WTC11 (cell line): ENCODE results near the gene PNPLA6. TPM values are rescaled to one million over a fixed set of nuclear protein-coding genes. Genes with fewer than 3 reads are reported as not detected.

Experiments
- ATAC-seq: fragments of 200-7000 bp; cut with Tn5 transposase; 2 replicates; pipeline ENCODE4 v1.10.0; 2021; ENCODE audit warnings: mild to moderate bottlenecking, moderate library complexity
- CTCF ChIA-PET: fragments of 300-600 bp; sonication (Branson Sonifier 250); formaldehyde crosslinking; loops from one replicate; lab custom pipeline; 2021; ENCODE audit warnings: antibody characterized with exemption; lab: Charles Lee
- POLR2A ChIA-PET: fragments of 350-600 bp; sonication (Branson Sonifier 250); formaldehyde crosslinking; loops from one replicate; lab custom pipeline; 2021; ENCODE audit warnings: antibody characterized with exemption; lab: Charles Lee
- DNase-seq: peaks from one replicate; pipeline ENCODE4 v3.0.0; 2021; ENCODE audit warnings: low spot score
- H3K27ac Mint-ChIP-seq: 2 replicates; pipeline ENCODE4 v1.8.0; 2021; ENCODE audit warnings: mixed read lengths
- H3K27me3 Mint-ChIP-seq: 2 replicates; pipeline ENCODE4 v1.8.0; 2021; ENCODE audit warnings: low read depth, mild to moderate bottlenecking, moderate library complexity, mixed read lengths
- H3K36me3 Mint-ChIP-seq: 2 replicates; pipeline ENCODE4 v1.8.0; 2021; ENCODE audit warnings: mixed read lengths
- H3K4me1 Mint-ChIP-seq: 2 replicates; pipeline ENCODE4 v1.8.0; 2022; ENCODE audit warnings: mixed read lengths
- H3K4me3 Mint-ChIP-seq: 2 replicates; pipeline ENCODE4 v1.8.0; 2021; ENCODE audit warnings: mild to moderate bottlenecking, moderate library complexity, mixed read lengths
- H3K9me3 Mint-ChIP-seq: 2 replicates; pipeline ENCODE4 v1.8.0; 2021; ENCODE audit warnings: mixed read lengths
- CREM ChIP-seq: sonication (generic); formaldehyde crosslinking; IDR thresholded peaks from 2 replicates; pipeline ENCODE4 v1.8.1; 2022; ENCODE audit warnings: mild to moderate bottlenecking, missing genetic modification reagents, moderate library complexity
- E2F4 ChIP-seq: sonication (generic); formaldehyde crosslinking; IDR thresholded peaks from 2 replicates; pipeline ENCODE4 v1.8.1; 2022; ENCODE audit warnings: low read depth, mild to moderate bottlenecking, moderate library complexity, missing genetic modification reagents, borderline replicate concordance
- E2F5 ChIP-seq: sonication (generic); formaldehyde crosslinking; IDR thresholded peaks from 2 replicates; pipeline ENCODE4 v1.8.1; 2022; ENCODE audit warnings: mild to moderate bottlenecking, moderate library complexity, missing genetic modification reagents
- EMX1 ChIP-seq: fragments of 250-450 bp; sonication (Bioruptor Pico); IDR thresholded peaks from 2 replicates; pipeline ENCODE4 v1.8.0; 2021; ENCODE audit warnings: mild to moderate bottlenecking
- FOXK1 ChIP-seq: sonication (generic); formaldehyde crosslinking; IDR thresholded peaks from 2 replicates; pipeline ENCODE4 v1.8.0; 2022; ENCODE audit warnings: mild to moderate bottlenecking, moderate library complexity, missing genetic modification reagents
- KAT7 ChIP-seq: sonication (generic); formaldehyde crosslinking; IDR thresholded peaks from 2 replicates; pipeline ENCODE4 v1.8.1; 2023; ENCODE audit warnings: missing genetic modification reagents, mild to moderate bottlenecking, borderline replicate concordance
- NFE2L1 ChIP-seq: sonication (generic); formaldehyde crosslinking; IDR thresholded peaks from 2 replicates; pipeline ENCODE4 v1.8.1; 2023; ENCODE audit warnings: missing genetic modification reagents
- OVOL2 ChIP-seq: fragments of 250-450 bp; sonication (Bioruptor Pico); IDR thresholded peaks from 2 replicates; pipeline ENCODE4 v1.9.0; 2021; ENCODE audit warnings: mild to moderate bottlenecking, borderline replicate concordance
- SP1 ChIP-seq: sonication (generic); formaldehyde crosslinking; conservative IDR thresholded peaks from 2 replicates; pipeline ENCODE4 v1.8.1; 2022; ENCODE audit warnings: missing genetic modification reagents
- STAT6 ChIP-seq: sonication (generic); formaldehyde crosslinking; conservative IDR thresholded peaks from 2 replicates; pipeline ENCODE4 v1.8.1; 2023; ENCODE audit warnings: mild to moderate bottlenecking, low read depth, missing genetic modification reagents, moderate library complexity
- TCF7 ChIP-seq: sonication (generic); formaldehyde crosslinking; IDR thresholded peaks from 2 replicates; pipeline ENCODE4 v1.8.0; 2022; ENCODE audit warnings: mild to moderate bottlenecking, low read depth, missing genetic modification reagents, moderate library complexity
- TEAD1 ChIP-seq: sonication (generic); formaldehyde crosslinking; IDR thresholded peaks from 2 replicates; pipeline ENCODE4 v1.8.0; 2022; ENCODE audit warnings: mild to moderate bottlenecking, missing genetic modification reagents
- ZBTB21 ChIP-seq: sonication (generic); formaldehyde crosslinking; IDR thresholded peaks from 2 replicates; pipeline ENCODE4 v1.8.1; 2023; ENCODE audit warnings: mild to moderate bottlenecking, missing genetic modification reagents, borderline replicate concordance
- ZNF232 ChIP-seq: sonication (generic); formaldehyde crosslinking; IDR thresholded peaks from 2 replicates; pipeline ENCODE4 v1.8.0; 2022; ENCODE audit warnings: mild to moderate bottlenecking, missing genetic modification reagents
- ZNF263 ChIP-seq: sonication (generic); formaldehyde crosslinking; IDR thresholded peaks from 2 replicates; pipeline ENCODE4 v1.8.1; 2022; ENCODE audit warnings: low read depth, mild to moderate bottlenecking, moderate library complexity, missing genetic modification reagents
- ZNF317 ChIP-seq: sonication (generic); formaldehyde crosslinking; IDR thresholded peaks from 2 replicates; pipeline ENCODE4 v1.8.1; 2023; ENCODE audit warnings: low read depth, mild to moderate bottlenecking, moderate library complexity, missing genetic modification reagents, borderline replicate concordance
- ZNF396 ChIP-seq: fragments of 250-450 bp; sonication (Bioruptor Pico); IDR thresholded peaks from 2 replicates; pipeline ENCODE4 v1.8.0; 2021; ENCODE audit warnings: mild to moderate bottlenecking, moderate library complexity, borderline replicate concordance
- ZNF416 ChIP-seq: fragments of 250-450 bp; sonication (Bioruptor Pico); IDR thresholded peaks from 2 replicates; pipeline ENCODE4 v1.9.0; 2021; ENCODE audit warnings: mild to moderate bottlenecking, inconsistent platforms
- total RNA-seq: library from RNA; stranded (reverse); gene quantifications from 3 replicates; pipeline ENCODE4 v1.2.3, GENCODE V29; 2021
- TF ChIP-seq, protein P1 (sequence below): sonication (generic); formaldehyde crosslinking; conservative IDR thresholded peaks from 2 replicates; pipeline ENCODE4 v1.8.1; 2022; ENCODE audit warnings: mild to moderate bottlenecking, missing genetic modification reagents
- TF ChIP-seq, protein P2 (sequence below): sonication (generic); formaldehyde crosslinking; IDR thresholded peaks from 2 replicates; pipeline ENCODE4 v1.8.1; 2022; ENCODE audit warnings: low read depth, missing genetic modification reagents, borderline replicate concordance

Gene PNPLA6
- total RNA-seq, 1 experiment from 2014 or later = 149 TPM

GRCh38 chr19:7554990-7555864 is 19.7 kb downstream of the PNPLA6 start:
- peaks cover 8% of the 10 kb centered on the region for H3K4me1 Mint-ChIP-seq
- peak overlapping the region; percentile 63 for H3K4me3 Mint-ChIP-seq
- H3K27me3 Mint-ChIP-seq = peaks cover 5% of the 10 kb centered on the region; the same call in 1 of the 2 replicates
- peaks cover 29% of the 10 kb centered on the region for H3K36me3 Mint-ChIP-seq
- CTCF ChIA-PET = interaction anchor here (0.5 to 4.0 kb wide), 16 partner anchors 9 to 348 kb away, joined by 3 to 64 read pairs (median 4); partner anchors contain the start of genes MAP2K7, PET100, PNPLA6 and TRAPPC5
- POLR2A ChIA-PET = interaction anchor here (0.8 to 1.2 kb wide), 6 partner anchors 13 to 456 kb away, joined by 3 to 4 read pairs (median 4); no protein-coding TSS in a partner anchor
- ATAC-seq = peak; percentile 64
- H3K9me3 Mint-ChIP-seq = no peaks in the 10 kb centered on the region
- TF ChIP-seq ZNF232 (CRISPR knock-in tag) (no peak), FOXK1 (CRISPR knock-in tag) (no peak), SP1 (CRISPR knock-in tag) (peak; percentile 37; the same call in 1 of the 2 replicates)
- TF ChIP-seq, all 79 proteins: peak for 1
- no peak overlapping the region for H3K27ac Mint-ChIP-seq
- peak; percentile 92 for DNase-seq

DNA sequence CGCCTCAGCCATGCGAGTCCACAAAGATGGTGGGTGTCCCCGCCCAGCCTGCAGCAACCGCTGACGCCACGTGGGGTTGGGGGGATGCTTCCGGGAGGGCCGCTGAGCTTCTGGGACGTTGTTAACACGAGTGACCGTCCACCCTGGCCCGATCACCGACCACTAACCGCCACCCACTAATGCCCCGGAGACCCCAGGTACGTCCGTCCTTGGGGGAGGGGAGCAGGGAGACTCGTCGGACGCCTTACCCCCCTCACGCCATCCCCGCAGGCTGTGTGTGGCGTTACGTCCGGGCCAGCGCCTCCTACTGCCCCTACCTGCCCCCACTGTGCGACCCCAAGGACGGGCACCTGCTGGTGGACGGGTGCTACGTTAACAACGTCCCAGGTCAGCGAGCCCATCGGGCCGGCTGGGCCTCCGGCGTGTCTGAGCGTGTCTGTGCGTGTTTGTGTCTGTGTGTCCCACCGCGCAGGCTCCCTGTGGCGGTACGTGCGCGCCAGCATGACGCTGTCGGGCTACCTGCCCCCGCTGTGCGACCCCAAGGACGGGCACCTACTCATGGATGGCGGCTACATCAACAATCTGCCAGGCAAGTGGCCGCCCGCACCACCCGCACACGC is 21.3 kb downstream of the PNPLA6 start:
- H3K36me3 Mint-ChIP-seq = peaks cover 25% of the 10 kb centered on the region
- CTCF ChIA-PET = interaction anchor here (1.1 kb wide), 1 partner anchor 12 kb away, joined by 4 read pairs; no protein-coding TSS in a partner anchor
- POLR2A ChIA-PET = no interaction called here
- no peaks in the 10 kb centered on the region; the same call in 1 of the 2 replicates for H3K27me3 Mint-ChIP-seq
- no peak overlapping the region for H3K27ac Mint-ChIP-seq
- DNase-seq = no peak
- TF ChIP-seq STAT6 (no peak), ZNF416 (no peak), ZBTB21 (CRISPR knock-in tag) (no peak), CREM (CRISPR knock-in tag) (no peak), NFE2L1 (CRISPR knock-in tag) (no peak), ZNF263 (CRISPR knock-in tag) (no peak), E2F5 (CRISPR knock-in tag) (no peak), KAT7 (CRISPR knock-in tag) (no peak), EMX1 (CRISPR knock-in tag) (no peak), ZNF396 (CRISPR knock-in tag) (no peak), ZNF232 (CRISPR knock-in tag) (no peak), TEAD1 (no peak), ZNF317 (CRISPR knock-in tag) (no peak), TCF7 (CRISPR knock-in tag) (no peak), OVOL2 (CRISPR knock-in tag) (no peak), E2F4 (no peak)
- TF ChIP-seq, protein P1, sequence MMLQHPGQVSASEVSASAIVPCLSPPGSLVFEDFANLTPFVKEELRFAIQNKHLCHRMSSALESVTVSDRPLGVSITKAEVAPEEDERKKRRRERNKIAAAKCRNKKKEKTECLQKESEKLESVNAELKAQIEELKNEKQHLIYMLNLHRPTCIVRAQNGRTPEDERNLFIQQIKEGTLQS (CRISPR knock-in tag) = no peak
- TF ChIP-seq, protein P2, sequence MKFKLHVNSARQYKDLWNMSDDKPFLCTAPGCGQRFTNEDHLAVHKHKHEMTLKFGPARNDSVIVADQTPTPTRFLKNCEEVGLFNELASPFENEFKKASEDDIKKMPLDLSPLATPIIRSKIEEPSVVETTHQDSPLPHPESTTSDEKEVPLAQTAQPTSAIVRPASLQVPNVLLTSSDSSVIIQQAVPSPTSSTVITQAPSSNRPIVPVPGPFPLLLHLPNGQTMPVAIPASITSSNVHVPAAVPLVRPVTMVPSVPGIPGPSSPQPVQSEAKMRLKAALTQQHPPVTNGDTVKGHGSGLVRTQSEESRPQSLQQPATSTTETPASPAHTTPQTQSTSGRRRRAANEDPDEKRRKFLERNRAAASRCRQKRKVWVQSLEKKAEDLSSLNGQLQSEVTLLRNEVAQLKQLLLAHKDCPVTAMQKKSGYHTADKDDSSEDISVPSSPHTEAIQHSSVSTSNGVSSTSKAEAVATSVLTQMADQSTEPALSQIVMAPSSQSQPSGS (CRISPR knock-in tag) = no peak
- no peaks in the 10 kb centered on the region for H3K9me3 Mint-ChIP-seq
- no peaks in the 10 kb centered on the region; the same call in 1 of the 2 replicates for H3K4me1 Mint-ChIP-seq
- H3K4me3 Mint-ChIP-seq = no peak overlapping the region
- no peak for ATAC-seq
